ENCODE data around the gene DNAH2.
A peak's percentile ranks its signal among the peaks of the same experiment; 100 is the strongest.

The DNAH2 gene

GRCh38 chr17:7745748-7746470 is 28.4 kb downstream of the DNAH2 start:
- intact Hi-C loops (cut with DNase I; ENCODE audit: low total_unique reads): loop anchor here (10.0 kb wide), 2 partner anchors 109 to 239 kb away; partner anchors contain the start of genes CYB5D1, NAA38 and TMEM88
- peak in 1 of 2 donors; percentile 36 for DNase-seq
- Histone ChIP-seq H3K4me1 (no peaks in the 10 kb centered on the region), H3K27ac (no peak overlapping the region), H3K4me3 (no peak overlapping the region), H3K36me3 (no peaks in the 10 kb centered on the region), H3K27me3 (peaks cover 0 to 47% of the 10 kb centered on the region in 2 donors), H3K9me3 (no peaks in the 10 kb centered on the region)
- no peak for TF ChIP-seq CTCF (IDR thresholded peaks at IDR 0.05)

GRCh38 chr17:7747635-7748071 is 30.1 kb downstream of the DNAH2 start:
- Histone ChIP-seq H3K9me3 (no peaks in the 10 kb centered on the region), H3K36me3 (no peaks in the 10 kb centered on the region), H3K4me3 (no peak overlapping the region), H3K27ac (no peak overlapping the region), H3K27me3 (peaks cover 0 to 33% of the 10 kb centered on the region in 2 donors), H3K4me1 (no peaks in the 10 kb centered on the region)
- intact Hi-C loops (cut with DNase I; ENCODE audit: low total_unique reads): loop anchor here (10.0 kb wide), 2 partner anchors 107 to 237 kb away; partner anchors contain the start of genes CYB5D1, NAA38 and TMEM88
- TF ChIP-seq CTCF (IDR thresholded peaks at IDR 0.05): no peak
- no peak for DNase-seq

GRCh38 chr17:7748076-7748775 is 30.7 kb downstream of the DNAH2 start:
- Histone ChIP-seq H3K4me1 (no peaks in the 10 kb centered on the region), H3K27me3 (peaks cover 0 to 30% of the 10 kb centered on the region in 2 donors), H3K27ac (no peak overlapping the region), H3K9me3 (no peaks in the 10 kb centered on the region), H3K36me3 (no peaks in the 10 kb centered on the region), H3K4me3 (no peak overlapping the region)
- no peak for DNase-seq
- intact Hi-C loops (cut with DNase I; ENCODE audit: low total_unique reads): loop anchor here (10.0 kb wide), 2 partner anchors 107 to 237 kb away; partner anchors contain the start of genes CYB5D1, NAA38 and TMEM88
- no peak for TF ChIP-seq CTCF (IDR thresholded peaks at IDR 0.05)

GRCh38 chr17:7750321-7750821 is 32.8 kb downstream of the DNAH2 start:
- Histone ChIP-seq H3K9me3 (no peaks in the 10 kb centered on the region), H3K4me3 (no peak overlapping the region), H3K4me1 (no peaks in the 10 kb centered on the region), H3K36me3 (no peaks in the 10 kb centered on the region), H3K27me3 (peaks cover 0 to 31% of the 10 kb centered on the region in 2 donors), H3K27ac (no peak overlapping the region)
- no peak for DNase-seq
- intact Hi-C loops (cut with DNase I; ENCODE audit: low total_unique reads): no loop called here
- TF ChIP-seq CTCF (IDR thresholded peaks at IDR 0.05): no peak

GRCh38 chr17:7754656-7755055 is 37.1 kb downstream of the DNAH2 start:
- no peak overlapping the region for H3K4me3 ChIP-seq
- no peak overlapping the region for H3K27ac ChIP-seq
- TF ChIP-seq CTCF (IDR thresholded peaks at IDR 0.05): no peak
- no peaks in the 10 kb centered on the region for H3K9me3 ChIP-seq
- H3K27me3 ChIP-seq: peaks cover 0 to 29% of the 10 kb centered on the region in 2 donors
- no peak for DNase-seq
- H3K36me3 ChIP-seq: no peaks in the 10 kb centered on the region
- intact Hi-C loops (cut with DNase I; ENCODE audit: low total_unique reads): no loop called here
- H3K4me1 ChIP-seq: no peaks in the 10 kb centered on the region

All from tibial artery (tissue), 4 donors.